AG10803 (cell line): Measurements from ENCODE around the gene PLCH1.

Experiments
- DNase-seq: peaks from one replicate; pipeline ENCODE4 v3.0.0; 2010; ENCODE audit warnings: low read depth
- H3K4me3 ChIP-seq: 2 replicates; pipeline ENCODE4 v1.5.1; 2011; ENCODE audit warnings: mild to moderate bottlenecking, low read length, control low read depth
- CTCF ChIP-seq: conservative IDR thresholded peaks from 2 replicates; pipeline ENCODE4 v1.5.1; 2011; ENCODE audit warnings: mild to moderate bottlenecking, low read length, control low read depth, inconsistent platforms

PLCH1 gene

DNA sequence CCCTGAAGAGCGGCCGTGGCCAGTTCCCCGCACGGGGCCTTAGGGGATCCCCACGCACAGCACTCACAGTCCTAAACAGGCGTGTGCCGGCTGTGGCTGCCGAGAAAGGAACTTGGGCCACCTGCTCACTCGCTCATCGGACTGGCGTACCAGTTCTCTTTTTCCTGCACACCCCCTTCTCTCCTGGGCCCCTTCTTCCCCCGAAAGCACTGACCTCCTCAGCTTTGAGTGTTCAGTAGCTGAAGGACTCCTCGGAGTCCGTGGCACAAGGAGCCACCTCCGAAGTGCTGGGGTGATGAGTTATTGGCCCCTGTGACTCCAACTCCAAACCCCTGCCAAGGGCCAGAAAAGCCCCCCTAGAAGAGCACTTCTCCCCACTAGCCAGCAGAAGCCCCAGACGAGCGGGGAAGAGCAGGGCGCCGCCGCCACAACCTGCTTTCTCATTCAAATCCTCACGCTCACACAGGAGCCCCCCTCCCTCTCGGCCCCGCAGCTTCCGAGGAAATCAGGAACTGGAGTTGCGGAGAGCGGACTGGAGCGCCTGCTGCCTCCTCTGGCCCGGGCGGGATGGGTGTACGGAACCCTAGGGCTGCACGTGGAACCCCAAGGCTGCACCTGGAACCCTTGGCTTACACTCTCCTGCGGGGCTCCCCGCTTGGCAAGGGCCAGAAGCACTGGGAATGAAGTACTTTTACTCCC is at the start of gene PLCH1:
PLCH1 (minus strand) TSS at position 446 of the 699 bp plus-strand sequence. CDS start 40,847 bp downstream, outside the sequence.
- no peak for TF ChIP-seq CTCF
- H3K4me3 ChIP-seq, result peak within 1 kb of the TSS; percentile 73
- DNase-seq, result peak; percentile 38

- no peak for TF ChIP-seq CTCF
- H3K4me3 ChIP-seq, result no peak overlapping the region
- no peak for DNase-seq
These were observed 47.7 kb upstream of the PLCH1 start for GRCh38 chr3:155792532-155792931.

DNA sequence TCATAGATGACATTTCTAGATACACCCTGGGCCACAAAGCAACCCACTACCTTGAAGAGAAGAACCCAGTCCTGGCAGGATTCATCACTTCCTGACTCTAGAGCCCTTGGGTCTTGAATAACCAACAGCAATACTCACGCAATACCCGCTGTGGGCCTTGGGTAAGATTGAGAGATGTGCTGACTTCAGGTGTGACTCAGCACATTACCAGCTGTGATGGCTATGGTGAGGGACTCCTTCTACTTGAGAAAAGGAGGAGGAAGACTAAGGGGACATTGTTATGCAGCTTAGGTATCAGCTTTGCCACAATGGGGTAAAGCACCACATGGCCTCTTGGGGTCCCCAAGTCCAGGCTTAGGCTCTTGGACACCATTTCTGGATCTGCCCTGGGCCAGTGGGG is 46.3 kb upstream of the PLCH1 start:
- peak; percentile 15 for DNase-seq

DNA sequence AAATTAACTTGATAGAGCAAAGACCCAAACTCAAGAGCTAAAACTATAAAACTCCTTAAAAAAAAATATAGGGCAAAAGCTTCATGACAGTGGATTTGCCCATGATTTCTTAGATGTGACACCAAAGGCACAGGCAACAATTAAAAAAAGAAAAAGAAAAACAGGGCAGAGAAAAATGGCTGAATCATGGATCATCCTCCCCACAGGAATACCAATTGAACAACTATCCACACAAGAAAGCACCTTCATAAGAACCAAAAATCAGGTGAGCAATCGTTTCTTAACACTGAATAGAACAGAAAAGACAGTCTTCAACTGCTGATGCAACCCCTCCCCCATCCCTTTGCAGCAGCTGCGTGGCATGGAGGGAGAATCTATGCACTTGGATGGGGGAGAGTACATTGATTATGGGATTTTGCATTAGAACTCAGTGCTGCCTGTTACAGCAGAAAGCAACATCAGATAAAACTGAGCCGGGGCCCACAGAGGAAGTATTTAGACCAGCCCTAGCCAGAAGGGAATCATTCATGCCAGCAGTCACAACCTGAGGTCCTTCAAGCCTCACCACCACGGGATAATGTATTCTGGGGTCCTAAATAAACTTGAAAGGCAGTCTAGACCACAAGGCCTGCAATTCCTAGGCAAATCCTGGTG is 45.5 kb upstream of the PLCH1 start:
- DNase-seq, result no peak
- no peak overlapping the region for H3K4me3 ChIP-seq
- no peak for TF ChIP-seq CTCF

More for the DNA sequence above, 46.3 kb upstream of the PLCH1 start:
- no peak overlapping the region for H3K4me3 ChIP-seq
- no peak for TF ChIP-seq CTCF

DNA sequence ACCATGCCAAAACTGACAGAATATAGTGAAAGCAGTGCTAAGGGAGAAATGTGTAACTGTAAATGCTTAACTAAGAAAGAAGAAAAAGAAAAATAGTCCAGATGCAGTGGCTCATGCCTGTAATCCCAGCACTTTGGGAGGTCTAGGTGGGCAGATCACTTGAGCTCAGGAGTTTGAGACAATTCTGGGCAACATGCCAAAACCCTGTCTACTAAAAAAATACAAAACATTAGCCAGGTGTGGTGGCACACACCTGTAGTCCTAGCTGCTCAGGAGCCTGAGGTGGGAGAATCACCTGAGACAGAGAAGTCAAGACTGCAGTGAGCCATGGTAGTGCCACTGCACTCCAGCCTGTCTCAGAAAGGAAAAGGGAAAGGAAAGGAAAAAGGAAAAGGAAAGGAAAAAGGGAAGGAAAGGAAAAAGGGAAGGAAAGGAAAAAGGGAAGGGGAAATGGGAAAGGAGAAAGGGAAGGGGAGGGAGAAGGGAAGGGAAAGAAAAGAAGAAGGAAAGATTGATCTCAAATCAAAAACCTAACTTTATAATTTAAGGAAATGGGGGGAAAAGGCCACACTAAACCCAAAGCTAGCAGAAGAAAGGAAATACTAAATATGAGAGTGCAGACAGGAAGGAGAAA is 40.9 kb upstream of the PLCH1 start:
- no peak for DNase-seq
- TF ChIP-seq CTCF, result no peak

DNA sequence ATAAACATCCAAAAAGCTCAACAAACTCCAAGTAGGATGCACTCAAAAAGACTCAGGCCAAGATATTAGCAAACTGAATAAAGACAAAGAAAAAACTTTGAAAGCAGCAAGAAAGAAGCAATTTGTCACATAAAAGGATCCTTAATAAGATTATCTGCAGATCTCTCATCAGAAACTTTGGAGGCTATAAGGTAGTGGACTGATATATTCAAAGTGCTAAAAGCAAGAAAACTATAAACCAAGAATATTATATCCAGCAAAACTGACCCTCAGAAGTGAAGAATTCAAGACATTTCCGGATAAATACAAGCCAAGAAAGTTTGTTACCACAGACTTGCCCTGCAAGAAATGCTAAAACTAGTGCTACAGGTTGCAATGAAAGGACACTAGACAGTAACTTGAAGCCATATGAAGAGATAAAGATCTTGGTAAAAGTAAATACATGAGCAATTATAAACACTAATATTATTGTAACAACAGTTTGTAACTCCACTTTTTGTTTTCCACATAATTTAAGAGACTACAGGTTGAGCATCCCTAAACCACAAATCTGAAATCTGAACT is 37.6 kb upstream of the PLCH1 start:
- no peak overlapping the region for H3K4me3 ChIP-seq
- DNase-seq, result no peak
- TF ChIP-seq CTCF, result no peak

More for the DNA sequence above, 40.9 kb upstream of the PLCH1 start:
- no peak overlapping the region for H3K4me3 ChIP-seq

- no peak for DNase-seq
- H3K4me3 ChIP-seq, result no peak overlapping the region
- no peak for TF ChIP-seq CTCF
These were observed 35.4 kb upstream of the PLCH1 start for GRCh38 chr3:155780291-155780690.
